Measurements from ENCODE around the gene ST7L.
"Not testable (repeated sequence)": the region's sequence is repeated elsewhere in the genome, so short reads cannot be mapped to it uniquely, and the experiment has no call there.

The ST7L gene

DNA sequence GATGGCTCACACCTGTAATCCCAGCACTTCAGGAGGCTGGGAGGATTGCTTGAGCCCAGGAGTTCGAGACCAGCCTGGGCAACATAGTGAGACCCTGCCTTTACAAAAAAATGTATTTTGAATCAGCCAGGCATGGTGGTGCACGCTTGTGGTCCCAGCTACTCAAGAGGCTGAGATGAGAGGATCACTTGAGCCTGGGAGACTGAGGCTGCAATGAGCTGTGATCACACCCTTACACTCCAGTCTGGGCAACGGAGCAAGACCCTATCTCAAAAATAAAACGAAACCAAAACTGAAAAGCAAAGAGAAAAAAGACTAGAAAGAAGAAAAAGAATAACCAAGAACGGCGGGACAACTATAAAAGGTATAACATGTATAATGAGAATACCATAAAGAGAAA, 125.6 kb downstream of the ST7L start (continued):
- TF ChIP-seq, protein P1, sequence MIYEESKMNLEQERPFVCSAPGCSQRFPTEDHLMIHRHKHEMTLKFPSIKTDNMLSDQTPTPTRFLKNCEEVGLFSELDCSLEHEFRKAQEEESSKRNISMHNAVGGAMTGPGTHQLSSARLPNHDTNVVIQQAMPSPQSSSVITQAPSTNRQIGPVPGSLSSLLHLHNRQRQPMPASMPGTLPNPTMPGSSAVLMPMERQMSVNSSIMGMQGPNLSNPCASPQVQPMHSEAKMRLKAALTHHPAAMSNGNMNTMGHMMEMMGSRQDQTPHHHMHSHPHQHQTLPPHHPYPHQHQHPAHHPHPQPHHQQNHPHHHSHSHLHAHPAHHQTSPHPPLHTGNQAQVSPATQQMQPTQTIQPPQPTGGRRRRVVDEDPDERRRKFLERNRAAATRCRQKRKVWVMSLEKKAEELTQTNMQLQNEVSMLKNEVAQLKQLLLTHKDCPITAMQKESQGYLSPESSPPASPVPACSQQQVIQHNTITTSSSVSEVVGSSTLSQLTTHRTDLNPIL (CRISPR knock-in tag; IDR thresholded peaks at IDR 0.05; ENCODE audit: low read depth), result no peak
- TF ChIP-seq ZFP30 (CRISPR knock-in tag; IDR thresholded peaks at IDR 0.05) (no peak), ZFP3 (CRISPR knock-in tag; IDR thresholded peaks at IDR 0.05) (no peak), ZC3H10 (CRISPR knock-in tag; IDR thresholded peaks at IDR 0.05) (no peak), GLIS3 (CRISPR knock-in tag; IDR thresholded peaks at IDR 0.05) (no peak), ZNF565 (CRISPR knock-in tag; conservative IDR thresholded peaks at IDR 0.05; ENCODE audit: low read depth) (no peak), ESRRG (CRISPR knock-in tag; IDR thresholded peaks at IDR 0.05) (no peak), ISL1 (CRISPR knock-in tag; IDR thresholded peaks at IDR 0.05) (no peak), OSR1 (CRISPR knock-in tag; IDR thresholded peaks at IDR 0.05) (no peak), ZNF70 (CRISPR knock-in tag; IDR thresholded peaks at IDR 0.05) (no peak)
- TF ChIP-seq, protein P2, sequence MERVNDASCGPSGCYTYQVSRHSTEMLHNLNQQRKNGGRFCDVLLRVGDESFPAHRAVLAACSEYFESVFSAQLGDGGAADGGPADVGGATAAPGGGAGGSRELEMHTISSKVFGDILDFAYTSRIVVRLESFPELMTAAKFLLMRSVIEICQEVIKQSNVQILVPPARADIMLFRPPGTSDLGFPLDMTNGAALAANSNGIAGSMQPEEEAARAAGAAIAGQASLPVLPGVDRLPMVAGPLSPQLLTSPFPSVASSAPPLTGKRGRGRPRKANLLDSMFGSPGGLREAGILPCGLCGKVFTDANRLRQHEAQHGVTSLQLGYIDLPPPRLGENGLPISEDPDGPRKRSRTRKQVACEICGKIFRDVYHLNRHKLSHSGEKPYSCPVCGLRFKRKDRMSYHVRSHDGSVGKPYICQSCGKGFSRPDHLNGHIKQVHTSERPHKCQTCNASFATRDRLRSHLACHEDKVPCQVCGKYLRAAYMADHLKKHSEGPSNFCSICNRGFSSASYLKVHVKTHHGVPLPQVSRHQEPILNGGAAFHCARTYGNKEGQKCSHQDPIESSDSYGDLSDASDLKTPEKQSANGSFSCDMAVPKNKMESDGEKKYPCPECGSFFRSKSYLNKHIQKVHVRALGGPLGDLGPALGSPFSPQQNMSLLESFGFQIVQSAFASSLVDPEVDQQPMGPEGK (CRISPR knock-in tag; IDR thresholded peaks at IDR 0.05; ENCODE audit: borderline replicate concordance), result no peak

DNA sequence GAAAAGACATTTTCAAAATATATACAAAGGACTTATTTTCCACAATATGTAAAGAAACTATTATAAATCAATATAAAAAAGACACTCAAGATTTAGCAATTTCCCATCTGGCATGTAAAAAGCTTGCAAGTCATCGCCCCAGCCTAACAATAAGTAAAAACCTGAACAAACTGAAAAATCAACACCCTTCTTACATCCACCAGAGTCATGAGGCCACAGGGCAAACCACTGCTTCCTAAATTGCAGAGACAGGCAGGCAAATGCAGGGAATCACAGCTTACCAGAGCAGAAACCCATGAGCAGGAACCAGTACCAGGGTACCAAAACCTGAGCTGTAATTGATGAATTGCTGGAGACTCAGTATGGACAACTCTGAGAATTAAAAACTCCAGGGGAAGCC, 126.9 kb downstream of the ST7L start:
- TF ChIP-seq RARB (CRISPR knock-in tag; IDR thresholded peaks at IDR 0.05), result no peak
- ATAC-seq, result no peak

DNA sequence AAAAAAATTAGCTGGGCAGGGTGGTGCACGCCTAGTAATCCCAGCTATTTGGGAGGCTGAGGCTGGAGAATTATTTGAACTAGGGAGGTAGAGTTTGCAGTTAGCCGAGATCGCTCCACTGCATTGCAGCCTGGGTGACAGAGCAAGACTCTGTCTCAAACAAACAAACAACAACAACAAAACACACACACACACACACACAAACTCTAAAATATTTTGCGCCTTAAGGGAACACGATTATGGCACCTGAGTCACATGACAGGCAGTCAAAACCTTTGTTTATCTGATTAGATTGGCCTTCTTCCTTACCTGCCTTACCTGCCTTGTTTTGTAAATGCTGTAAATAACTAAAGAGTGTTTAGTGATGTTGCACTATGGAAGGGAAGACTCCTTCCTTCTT, 130.8 kb downstream of the ST7L start:
- TF ChIP-seq ZNF8 (CRISPR knock-in tag; IDR thresholded peaks at IDR 0.05) (no peak), ZFP3 (CRISPR knock-in tag; IDR thresholded peaks at IDR 0.05) (no peak), ESRRG (CRISPR knock-in tag; IDR thresholded peaks at IDR 0.05) (no peak)
- TF ChIP-seq, protein P3, sequence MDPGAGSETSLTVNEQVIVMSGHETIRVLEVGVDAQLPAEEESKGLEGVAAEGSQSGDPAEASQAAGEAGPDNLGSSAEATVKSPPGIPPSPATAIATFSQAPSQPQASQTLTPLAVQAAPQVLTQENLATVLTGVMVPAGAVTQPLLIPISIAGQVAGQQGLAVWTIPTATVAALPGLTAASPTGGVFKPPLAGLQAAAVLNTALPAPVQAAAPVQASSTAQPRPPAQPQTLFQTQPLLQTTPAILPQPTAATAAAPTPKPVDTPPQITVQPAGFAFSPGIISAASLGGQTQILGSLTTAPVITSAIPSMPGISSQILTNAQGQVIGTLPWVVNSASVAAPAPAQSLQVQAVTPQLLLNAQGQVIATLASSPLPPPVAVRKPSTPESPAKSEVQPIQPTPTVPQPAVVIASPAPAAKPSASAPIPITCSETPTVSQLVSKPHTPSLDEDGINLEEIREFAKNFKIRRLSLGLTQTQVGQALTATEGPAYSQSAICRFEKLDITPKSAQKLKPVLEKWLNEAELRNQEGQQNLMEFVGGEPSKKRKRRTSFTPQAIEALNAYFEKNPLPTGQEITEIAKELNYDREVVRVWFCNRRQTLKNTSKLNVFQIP (CRISPR knock-in tag; IDR thresholded peaks at IDR 0.05; ENCODE audit: borderline replicate concordance, low read depth), result no peak
- ATAC-seq, result no peak

DNA sequence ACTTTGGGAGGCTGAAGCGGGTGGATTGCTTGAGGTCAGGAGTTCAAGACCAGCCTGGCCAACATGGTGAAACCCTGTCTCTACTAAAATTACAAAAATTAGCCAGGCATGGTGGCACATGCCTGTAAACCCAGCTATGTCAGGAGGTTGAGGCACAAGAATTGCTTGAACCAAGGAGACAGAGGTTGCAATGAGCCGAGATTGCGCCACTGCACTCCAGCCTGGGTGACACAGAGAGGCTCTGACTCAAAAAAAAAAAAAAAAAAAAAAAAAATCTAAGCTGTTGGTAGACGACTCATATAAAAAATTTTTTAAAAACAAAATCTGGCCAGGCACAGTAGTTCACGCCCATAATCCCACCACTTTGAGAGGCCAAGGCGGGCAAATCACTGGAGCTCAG, 131.3 kb downstream of the ST7L start:
- not testable (repeated sequence) for ATAC-seq

DNA sequence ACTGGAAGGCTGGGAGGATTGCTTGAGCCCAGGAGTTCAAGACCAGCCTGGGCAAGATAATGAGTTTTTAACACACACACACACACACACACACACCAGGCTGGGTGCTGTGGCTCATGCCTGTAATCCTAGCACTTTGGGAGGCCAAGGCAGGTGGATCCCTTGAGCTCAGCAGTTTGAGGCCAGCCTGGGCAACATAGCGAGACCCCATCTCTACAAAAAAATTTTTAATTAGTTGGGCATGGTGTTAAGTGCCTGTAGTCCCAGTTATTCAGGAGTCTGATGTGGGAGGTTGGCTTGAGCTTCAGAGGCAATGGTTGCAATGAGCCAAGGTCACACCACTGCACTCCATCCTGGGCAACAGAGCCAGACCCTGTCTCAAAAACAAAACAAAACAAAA, 132.9 kb downstream of the ST7L start:
- not testable (repeated sequence) for ATAC-seq

DNA sequence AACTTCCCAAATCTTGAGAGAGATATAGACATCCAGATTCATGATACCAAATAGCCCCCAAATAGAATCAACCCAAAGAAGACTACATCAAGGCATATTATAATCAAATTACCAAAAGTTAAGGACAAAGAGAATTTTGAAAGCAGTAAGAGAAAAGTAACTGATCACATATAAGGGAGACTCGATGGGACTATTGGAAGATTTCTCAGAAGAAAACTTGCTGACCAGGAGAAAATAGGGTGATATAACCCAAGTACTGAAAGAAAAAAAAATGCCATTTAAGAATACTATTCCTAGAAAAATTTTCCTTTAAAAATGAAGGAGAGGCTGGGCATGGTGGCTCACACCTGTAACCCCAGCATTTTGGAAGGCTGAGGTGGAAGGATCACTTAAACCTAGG, 140.6 kb downstream of the ST7L start:
- TF ChIP-seq ARNTL (CRISPR knock-in tag; IDR thresholded peaks at IDR 0.05; ENCODE audit: borderline replicate concordance, low read depth) (no peak), ZFP3 (CRISPR knock-in tag; IDR thresholded peaks at IDR 0.05) (no peak), OSR1 (CRISPR knock-in tag; IDR thresholded peaks at IDR 0.05) (no peak), SNAI2 (CRISPR knock-in tag; IDR thresholded peaks at IDR 0.05) (no peak), ZFP30 (CRISPR knock-in tag; IDR thresholded peaks at IDR 0.05) (no peak), CSDC2 (CRISPR knock-in tag; IDR thresholded peaks at IDR 0.05) (no peak), ZNF8 (CRISPR knock-in tag; IDR thresholded peaks at IDR 0.05) (no peak), ZNF70 (CRISPR knock-in tag; IDR thresholded peaks at IDR 0.05) (no peak), PPARA (CRISPR knock-in tag; IDR thresholded peaks at IDR 0.05; ENCODE audit: borderline replicate concordance) (no peak), ESRRG (CRISPR knock-in tag; IDR thresholded peaks at IDR 0.05) (no peak), TCF4 (CRISPR knock-in tag; IDR thresholded peaks at IDR 0.05; ENCODE audit: borderline replicate concordance) (no peak), RARB (CRISPR knock-in tag; IDR thresholded peaks at IDR 0.05) (no peak), ZC3H10 (CRISPR knock-in tag; IDR thresholded peaks at IDR 0.05) (no peak), ISL1 (CRISPR knock-in tag; IDR thresholded peaks at IDR 0.05) (no peak)
- TF ChIP-seq, protein P3 (CRISPR knock-in tag; IDR thresholded peaks at IDR 0.05; ENCODE audit: borderline replicate concordance, low read depth), result no peak
- TF ChIP-seq, protein P1 (CRISPR knock-in tag; IDR thresholded peaks at IDR 0.05; ENCODE audit: low read depth), result no peak
- TF ChIP-seq, protein P2 (CRISPR knock-in tag; IDR thresholded peaks at IDR 0.05; ENCODE audit: borderline replicate concordance), result no peak
- no peak for ATAC-seq

All from SK-N-SH treated with all-trans-retinoic acid at 6 μM for 48 hours (cell line).